ENCODE measurements around the gene PANK4.

DNA sequence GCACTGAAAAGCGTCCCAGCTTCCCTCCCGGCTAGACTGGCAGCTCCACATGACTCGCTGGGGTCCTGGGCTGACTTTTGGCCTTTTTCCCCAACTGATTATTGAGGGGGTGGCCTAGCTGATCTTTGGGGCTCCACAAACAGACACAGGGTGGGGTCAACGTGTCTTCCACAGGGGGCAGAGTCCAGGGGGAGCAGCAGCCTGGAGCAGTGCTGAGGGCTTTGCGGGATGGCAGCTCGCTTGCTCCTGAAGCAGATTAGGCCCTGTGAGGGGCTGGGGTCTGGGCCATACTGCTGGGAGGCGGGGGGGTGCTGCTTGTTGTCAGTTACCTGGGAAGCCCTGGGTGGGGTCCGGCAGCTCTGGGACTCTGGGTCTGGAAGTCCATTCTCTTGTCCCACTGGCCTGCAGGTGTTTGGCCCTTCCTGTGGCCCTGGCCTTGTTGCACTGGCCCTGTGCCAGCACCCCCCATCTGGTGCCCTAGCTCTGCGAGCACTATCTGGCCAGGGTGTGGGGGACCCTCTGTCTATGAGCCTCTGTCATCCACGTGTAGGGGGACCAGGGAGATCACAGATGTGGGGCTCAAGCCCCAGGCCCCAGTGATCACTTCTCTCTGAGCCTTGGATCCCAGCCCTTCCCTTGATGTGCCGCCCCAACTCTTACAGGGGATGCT is 16.0 kb upstream of the PANK4 start:
- no peak for TF ChIP-seq EZH2 (IDR thresholded peaks at IDR 0.05; ENCODE audit: low read depth)
- TF ChIP-seq, protein P1, sequence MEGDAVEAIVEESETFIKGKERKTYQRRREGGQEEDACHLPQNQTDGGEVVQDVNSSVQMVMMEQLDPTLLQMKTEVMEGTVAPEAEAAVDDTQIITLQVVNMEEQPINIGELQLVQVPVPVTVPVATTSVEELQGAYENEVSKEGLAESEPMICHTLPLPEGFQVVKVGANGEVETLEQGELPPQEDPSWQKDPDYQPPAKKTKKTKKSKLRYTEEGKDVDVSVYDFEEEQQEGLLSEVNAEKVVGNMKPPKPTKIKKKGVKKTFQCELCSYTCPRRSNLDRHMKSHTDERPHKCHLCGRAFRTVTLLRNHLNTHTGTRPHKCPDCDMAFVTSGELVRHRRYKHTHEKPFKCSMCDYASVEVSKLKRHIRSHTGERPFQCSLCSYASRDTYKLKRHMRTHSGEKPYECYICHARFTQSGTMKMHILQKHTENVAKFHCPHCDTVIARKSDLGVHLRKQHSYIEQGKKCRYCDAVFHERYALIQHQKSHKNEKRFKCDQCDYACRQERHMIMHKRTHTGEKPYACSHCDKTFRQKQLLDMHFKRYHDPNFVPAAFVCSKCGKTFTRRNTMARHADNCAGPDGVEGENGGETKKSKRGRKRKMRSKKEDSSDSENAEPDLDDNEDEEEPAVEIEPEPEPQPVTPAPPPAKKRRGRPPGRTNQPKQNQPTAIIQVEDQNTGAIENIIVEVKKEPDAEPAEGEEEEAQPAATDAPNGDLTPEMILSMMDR (conservative IDR thresholded peaks at IDR 0.05): no peak
